ENCODE data around the gene CTCFL.
"Not testable (repeated sequence)": the region's sequence is repeated elsewhere in the genome, so short reads cannot be mapped to it uniquely, and the experiment has no call there.

Gene CTCFL

DNA sequence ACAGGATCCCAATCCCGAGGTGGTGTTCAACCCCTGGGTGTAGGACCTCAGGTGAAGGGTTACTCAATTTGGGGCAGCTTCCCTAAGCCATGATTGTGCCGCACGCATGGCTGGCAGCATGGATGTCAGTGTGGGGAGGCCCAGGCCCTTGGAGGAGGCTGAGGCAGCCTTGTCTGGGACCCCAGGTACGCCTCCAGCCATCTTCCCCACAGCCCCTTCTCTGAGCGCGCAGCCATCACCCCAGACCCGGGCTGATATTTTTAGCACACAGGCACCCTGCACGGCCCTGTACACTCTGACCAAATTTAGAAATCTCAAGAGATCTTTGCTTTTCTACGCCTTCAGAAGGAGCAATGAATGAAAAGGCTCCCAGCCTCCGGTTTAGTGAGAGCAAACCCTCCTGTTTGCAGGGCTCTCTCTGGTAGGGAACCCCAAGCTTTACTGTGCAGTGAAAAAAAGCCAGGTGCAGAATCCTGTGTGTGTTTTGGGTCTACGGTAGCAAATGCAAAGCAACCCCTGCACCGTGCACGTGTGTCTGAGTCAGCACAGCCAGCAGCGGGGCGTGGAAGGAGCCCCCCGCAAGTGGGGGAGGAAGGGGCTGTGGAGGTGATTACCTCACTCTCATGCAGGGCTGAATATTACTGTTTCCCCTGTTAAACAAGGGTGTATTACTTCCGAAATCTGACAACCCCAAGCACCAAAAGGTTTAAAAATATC, 44.3 kb downstream of the CTCFL start:
- DNase-seq (ENCODE audit: low read depth in 2 of 2) = peak in 1 of 2 donors; percentile 21

DNA sequence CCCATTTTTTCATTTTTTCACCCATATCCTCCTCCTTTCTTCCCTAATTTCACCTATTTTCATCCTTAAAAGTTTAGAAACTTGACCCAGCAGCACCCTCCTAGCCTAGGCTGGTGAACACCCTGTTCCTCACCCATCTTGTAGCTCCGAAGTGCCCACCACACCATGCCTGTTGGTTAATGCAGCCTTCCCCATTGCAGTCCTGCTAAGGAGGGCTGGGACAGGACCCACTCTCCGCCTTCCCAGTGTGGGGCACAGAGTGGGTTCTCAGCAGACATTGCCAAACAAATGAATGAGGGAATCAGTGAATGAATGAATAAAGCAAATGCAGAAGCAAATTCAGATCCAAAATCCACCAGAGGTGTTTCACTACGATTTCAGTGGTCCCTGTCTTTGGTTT, 45.7 kb downstream of the CTCFL start:
- DNase-seq (ENCODE audit: low read depth in 2 of 2) = no peak

DNA sequence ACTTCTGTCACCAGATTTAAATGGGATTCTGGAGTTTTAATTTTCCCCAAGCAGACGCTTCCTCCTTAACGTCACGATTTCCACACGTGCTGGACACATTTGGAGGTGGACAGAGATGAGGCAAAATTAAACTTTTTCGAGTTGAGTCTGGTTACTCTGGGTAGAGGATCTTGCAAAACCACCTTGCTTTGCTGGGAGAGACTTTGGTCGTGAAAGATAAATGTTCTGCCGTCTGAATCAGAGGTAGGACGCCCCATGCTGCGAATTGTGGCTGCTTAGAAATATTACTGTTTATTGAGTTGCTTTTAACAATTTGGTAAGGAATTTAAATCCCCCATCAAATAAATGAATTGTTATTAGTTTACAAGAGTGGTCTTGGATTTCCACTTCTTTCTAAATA, 46.8 kb downstream of the CTCFL start:
- DNase-seq (ENCODE audit: low read depth in 2 of 2) = no peak

DNA sequence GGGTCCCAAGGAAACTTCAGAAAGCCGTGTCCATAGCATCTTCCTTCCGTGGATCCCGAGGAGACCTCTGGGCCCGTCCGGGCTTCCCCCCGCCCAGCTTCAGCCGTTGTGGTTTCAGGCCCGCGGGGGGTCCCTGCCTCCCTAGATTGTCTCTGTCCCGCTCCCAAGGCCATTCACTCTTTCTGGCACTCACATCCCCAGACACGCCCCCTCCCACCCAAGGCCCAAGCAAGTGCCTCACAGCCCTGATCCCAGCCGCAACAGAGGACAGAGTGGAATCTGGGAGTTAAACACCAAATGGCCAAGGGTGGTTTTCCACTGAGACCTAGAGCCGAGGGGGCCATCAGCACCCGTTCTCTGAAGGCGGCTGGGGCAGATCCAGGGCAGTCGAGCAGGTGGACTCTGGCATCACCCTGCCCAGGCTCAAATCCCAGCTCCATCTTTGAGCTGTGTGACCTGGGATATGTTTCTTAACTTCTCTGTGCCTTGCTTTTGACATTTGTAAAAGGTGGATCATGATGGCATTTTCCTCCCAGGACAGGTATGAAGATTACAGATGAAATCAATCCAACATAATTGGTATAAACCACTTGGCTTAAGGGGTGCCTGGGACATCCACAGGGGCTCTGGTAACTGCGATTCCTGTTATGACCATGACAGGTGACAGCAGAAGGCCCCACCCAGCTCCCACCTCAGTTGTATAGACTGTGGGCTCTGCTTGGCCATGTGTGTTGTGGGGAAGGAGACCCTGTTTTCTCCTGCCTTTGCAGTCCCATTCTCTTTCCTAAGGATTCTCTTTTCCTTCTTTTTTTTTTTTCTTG, 48.1 kb downstream of the CTCFL start:
- no peak for DNase-seq (ENCODE audit: low read depth in 2 of 2)

DNA sequence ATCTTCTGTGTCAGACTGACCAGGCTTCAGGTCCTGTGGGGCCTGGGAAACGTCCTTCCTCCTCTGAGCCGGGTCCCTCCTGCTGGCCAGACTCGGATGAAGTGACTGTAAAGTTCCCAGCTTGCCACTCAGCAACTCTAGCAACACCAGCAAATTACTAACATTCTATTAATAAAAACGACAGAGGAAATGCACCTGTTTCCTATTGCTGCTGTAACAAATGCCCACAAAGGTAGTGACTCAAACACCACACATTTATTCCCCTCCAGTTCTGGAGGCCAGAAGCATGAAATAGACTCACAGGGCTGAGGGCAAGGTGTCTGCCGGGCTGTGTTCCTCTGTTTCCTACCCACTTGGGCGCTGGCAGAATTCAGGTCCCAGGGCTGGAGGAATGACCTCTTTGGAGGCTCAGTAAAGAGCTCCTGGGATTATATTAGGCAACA, 48.8 kb downstream of the CTCFL start:
- no peak for DNase-seq (ENCODE audit: low read depth in 2 of 2)

DNA sequence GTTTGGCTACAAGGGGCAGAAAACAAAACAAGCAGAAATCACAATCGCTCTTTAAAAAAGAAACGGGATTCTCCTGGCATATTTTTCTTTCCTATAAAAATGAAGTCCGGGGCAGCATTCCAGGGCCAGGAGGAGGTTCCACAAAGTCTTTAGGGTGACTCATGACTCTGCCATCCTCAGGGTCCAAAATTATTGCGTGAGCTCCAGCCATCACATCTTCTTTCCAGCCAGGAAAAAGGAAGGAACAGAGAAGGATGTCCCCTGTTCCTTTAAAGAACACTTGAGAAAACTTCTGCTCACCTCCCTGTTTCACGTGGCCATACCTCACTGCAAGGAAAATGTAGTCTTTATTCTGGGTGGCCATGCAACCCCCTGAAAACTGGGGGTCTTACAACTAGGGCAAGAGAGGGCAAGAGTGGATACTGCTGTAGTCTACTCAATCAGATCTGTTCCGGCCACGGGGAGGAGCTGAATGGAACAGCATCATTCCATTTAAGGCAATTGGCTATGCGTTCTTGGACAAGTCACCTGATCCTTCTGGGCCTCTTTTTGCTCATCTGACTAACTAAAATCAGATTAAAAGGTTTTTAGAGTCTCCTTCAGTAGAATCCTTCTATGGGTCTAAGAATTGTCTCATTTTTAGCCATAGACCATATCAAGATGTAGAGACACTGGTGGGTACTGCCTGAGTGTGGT, 49.4 kb downstream of the CTCFL start:
- DNase-seq (ENCODE audit: low read depth in 2 of 2) = no peak

DNA sequence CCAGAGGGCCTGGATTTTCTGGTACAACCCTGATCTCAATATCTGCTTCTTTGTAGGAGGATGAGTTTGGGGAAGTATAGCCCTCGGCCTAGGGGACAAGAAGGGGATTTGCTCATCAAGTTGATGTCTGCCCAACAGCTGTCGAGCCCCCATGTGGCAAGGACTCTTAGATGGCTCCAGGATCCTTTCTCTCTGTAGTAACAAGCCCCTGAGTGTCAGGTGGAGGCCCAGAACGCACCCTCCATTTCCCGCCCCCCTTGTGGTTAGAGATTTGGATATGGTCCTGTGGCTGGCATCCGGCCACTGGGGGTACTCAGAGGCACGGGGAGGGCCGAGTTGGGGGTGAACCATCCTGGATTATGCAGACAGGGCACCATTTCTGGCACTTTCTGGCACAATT, 50.1 kb downstream of the CTCFL start:
- DNase-seq (ENCODE audit: low read depth in 2 of 2) = no peak

DNA sequence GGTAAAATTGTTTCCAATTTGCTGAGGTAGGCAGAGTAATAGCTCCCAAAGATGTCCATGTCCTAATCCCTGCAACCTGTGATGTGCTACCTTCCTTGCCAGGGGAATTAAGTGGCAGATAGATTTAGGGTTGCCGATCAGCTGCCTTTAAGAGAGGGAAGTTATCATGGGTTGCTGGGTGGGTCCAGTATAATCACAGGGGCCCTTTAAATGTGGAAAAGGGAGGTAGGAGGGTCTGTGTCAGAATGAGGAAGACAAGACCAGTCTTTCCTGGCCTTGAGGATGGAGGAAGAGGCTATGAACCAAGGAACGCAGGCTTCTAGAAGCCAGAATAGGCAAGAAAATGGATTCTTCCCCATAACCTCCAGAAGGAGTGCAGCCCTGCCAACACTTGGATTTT, 50.7 kb downstream of the CTCFL start:
- no peak for DNase-seq (ENCODE audit: low read depth in 2 of 2)

DNA sequence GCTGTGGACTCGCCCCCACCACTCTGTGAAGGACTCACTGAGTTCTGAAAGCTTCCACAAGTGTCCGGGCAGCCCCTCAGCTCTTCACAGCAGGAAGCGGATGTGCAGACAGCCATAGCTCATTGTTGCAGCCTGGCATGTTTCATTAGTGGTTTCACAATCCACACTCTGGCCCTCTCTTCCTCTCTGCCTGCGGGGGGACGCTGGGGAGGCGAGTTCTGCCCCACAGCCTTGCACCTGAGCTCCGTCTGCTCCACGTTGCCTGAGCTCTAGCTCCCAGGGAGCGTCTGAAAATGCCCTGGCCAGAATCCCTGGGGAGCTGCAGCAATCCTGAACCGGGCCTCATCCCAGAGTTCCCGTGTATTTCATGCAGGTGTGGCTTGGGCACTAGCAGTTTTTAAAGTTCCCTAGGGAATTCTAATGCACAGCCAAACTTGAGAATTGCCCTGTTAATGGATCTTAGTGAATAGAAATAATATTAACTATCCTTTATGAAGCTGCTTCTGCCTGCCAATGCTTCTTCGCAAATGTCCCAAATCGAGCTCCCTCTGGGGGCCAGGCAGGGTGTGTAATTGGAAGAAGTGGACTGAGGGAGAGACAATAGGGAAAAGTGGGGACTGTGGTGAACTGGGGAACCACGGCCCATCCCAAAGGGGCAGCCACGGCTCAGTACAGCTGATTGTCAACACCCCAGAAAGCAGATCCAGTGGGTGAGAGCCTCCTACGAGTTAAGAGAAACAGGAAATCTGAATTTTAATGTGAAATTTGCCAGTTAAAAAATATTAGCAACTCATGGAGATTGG, 51.5 kb downstream of the CTCFL start:
- DNase-seq (ENCODE audit: low read depth in 2 of 2) = no peak

DNA sequence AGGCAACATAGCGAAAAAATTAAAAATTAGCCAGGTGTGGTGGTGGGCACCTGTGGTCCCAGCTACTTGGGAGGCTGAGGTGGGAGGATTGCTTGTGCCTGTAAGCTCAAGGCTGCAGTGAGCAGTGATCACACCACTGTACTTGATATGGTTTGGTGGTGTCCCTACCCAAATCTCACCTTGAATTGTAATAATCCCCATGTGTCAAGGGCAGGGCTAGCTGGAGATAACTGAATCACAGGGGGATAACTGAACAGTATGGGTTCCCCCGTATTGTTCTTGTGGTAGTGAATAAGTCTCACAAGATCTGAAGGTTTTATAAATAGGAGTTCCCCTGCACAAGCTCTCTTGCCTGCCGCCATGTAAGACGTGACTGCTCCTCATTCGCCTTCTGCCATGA, 52.5 kb downstream of the CTCFL start:
- DNase-seq (ENCODE audit: low read depth in 2 of 2) = not testable (repeated sequence)

DNA sequence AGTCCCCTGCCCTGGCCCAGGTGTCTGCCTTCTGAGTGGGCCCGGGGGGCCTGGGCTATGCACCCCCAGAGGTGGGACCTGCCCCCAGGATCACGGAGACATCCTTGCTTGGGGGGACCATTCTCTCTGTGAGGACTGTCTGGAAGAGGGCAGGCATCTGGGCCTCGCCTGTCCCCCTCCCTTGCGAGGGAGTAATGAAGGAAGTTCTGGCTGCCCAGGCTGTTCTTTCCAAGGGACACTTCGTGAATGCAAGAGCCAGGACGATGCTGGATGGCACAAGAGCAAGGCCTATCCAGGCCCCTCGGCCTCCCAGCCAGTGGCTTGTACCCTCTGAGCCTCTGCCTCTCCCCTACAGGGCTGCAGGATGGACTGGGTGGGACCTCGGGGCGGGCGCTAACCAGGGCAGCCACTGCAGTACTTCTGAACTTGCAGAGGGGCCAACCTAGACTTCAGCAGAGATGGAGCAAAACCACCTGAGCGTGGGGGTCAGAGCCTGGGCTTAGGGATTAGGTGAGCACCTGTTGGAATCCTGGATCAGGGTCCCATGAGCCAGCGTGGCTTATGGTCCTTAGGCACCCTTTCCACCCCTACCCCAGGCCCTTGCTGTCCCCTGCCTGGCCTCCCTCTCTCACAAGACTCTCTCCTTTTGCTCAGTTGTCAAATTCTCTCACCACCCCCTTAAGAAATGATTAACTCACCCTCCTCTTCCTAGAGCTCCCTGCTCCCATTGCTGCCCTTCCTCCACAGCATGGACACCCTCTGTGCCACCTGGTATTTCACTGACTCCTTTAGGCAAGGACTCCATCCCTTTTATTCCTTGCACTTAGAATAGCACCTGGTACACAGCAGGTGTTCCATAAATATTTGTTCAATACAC, 53.2 kb downstream of the CTCFL start:
- no peak for DNase-seq (ENCODE audit: low read depth in 2 of 2)

DNA sequence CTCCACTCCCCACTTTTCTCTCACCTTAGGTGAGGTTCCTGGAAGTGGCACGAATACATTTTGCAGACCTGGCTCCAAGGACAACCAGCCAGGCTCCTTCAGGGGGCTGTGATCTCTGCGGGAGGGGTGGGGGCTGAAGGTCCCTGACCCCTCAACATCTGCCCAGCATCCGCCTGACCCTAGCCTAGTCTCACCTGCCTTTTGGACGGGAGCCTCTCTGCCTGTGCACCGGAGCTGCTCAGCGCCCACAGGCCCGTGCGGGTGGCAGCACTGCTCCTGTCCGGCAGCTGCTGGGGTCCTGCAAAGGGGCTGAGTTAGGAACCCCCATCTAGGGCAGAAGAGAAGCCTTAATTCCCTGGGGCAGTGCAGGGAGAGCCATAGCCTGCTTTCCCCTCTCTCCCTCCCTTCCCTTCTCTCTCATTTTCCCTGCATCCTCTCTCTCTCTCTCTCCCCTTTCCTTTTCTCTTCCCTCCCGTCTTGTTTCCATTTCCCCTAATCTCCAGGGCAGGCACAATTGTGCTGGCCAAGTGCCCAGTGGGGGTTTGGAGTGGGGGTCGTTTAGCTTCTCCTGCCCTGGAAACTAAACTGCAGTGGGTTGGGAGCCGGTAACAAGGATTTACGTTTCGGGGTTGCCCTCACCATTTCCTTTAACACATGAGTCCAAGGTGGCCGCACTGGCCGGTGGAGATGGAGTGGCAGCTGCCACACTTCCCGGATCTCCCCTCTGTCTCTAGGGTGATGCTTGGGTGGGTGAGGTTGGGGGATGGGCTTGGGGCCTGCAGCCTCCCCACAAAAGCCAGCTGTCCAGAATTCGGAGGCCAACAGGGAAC, 54.1 kb downstream of the CTCFL start:
- no peak for DNase-seq (ENCODE audit: low read depth in 2 of 2)

DNA sequence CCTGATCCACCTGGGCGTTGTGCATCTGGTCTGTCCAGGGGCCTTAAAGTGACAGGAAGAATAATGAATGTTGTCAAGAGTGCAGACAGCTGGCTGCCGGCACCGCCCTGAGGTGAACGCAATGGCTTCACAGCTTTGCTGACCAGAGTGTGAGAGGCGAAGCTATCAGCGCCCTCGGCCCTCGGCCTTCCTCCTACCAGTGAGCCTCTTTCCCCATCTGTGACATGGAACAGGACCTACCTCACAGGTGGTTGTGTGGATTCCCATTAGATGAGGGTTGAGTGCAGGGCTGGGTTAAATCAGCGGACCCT, 54.8 kb downstream of the CTCFL start:
- no peak for DNase-seq (ENCODE audit: low read depth in 2 of 2)

DNA sequence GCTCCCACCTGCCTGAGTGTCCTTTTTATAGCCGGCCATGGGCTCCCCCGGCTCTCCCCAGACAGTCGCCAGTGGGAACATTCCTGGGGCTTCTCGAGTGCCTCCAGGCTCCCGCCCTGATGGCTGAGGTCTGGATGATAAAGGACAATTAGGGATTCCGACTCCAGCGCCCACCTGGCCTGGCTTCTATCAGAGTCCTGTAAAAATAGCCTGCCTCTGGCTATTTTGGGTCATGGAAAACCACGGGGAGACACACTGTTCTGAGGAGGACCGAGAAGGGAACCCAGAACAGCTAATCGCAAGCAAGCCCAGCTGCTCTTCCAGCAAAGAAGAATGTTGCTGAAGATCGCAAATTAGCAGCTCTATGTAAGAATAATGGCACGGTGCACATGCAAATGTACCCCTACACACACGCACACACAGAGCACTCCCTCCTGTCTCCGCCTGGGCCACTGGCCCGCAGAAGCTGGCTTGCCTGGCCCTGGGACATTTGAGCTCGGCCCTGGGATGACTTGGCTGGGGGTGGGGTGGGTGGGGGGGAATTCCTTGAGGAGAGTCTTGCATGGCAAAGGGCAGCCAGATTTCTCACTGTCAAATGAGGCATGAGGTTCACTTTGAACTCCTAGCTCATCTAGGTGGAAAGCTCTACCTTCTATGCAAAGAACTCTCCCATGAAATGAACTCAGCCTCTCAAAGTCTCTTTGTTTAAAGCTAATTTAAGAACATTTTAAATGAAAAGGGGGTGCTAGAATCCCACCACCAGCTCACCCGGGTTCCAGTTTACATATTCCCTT, 55.3 kb downstream of the CTCFL start:
- no peak for DNase-seq (ENCODE audit: low read depth in 2 of 2)

DNA sequence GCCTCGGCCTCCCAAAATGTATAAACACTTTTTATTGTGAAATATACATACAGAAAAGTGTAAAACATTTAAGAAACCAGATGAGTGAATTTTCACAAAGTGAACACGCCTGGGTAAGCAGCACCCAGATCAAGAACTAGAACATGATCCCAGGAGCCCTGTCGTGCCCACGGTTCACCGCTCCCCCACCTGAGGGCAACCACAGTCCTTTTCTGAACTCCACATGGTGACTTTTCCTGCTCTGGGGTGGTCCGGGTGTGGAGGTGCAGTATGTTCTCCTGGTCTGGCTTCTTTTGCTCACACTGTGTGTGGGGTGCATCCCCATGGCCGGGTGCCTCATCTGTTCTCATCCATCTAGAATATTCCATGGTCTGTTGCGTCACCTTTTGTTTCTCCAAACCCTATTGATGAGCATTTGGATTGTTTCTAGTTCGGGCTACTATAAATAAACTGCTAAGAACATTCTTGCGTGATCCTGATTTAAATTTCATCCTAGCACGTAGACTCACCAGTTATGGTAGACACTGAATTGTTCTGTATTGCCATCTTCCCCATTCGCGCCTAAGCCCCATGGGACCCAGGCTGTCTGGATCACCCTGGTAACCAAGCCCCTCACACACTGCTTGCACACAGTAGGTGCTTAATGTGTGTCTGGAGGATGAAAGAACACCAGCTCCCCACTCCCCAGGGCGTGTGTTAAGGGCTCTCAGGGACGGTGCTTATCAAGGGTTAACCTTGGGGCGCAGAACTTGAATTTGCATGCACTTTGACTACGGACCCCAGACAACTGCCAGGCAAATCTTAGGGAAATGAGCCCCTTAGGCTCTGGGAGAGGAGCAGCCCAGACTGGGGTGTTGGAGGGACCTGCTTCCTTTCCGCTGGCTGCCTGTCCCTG, 56.2 kb downstream of the CTCFL start:
- DNase-seq (ENCODE audit: low read depth in 2 of 2) = no peak

DNA sequence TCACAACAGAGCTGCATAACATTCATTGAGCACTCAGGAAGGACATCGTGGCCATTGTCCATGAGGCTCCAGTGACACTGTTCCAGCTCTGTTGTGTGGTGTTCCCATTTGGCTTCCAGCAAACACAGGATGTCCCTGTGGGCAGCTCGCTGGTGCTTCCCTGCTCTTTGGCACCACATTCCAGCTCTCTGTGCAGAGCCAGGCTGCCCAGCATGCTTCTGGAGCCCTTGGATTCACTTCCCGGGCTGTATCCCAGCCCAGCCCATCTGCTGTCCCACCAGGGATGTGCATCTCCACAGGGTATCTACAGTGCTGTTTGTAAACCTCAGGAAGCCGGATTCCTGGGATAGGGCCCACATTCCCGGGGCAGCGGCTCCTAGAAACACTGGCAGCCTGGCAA, 57.2 kb downstream of the CTCFL start:
- no peak for DNase-seq (ENCODE audit: low read depth in 2 of 2)

DNA sequence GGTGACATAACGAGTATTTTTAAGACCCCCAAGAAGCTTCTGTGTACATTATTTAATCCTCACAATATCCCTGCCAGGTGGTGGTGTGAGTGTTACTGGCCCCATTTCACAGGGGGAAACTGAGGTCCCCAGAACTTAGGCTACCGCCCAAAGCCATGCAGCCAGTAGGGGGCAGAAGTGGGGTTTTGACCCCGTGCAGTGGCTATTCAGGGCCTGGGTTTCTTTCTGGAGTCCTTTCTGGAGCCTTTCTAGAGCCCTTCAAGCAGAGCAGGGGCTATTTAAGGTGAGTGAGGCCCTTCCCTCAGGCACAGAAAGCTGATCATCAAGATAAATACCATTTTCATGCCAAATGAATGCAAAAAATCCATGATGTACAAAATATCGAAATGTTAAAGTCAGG, 59.0 kb downstream of the CTCFL start:
- no peak for DNase-seq (ENCODE audit: low read depth in 2 of 2)

DNA sequence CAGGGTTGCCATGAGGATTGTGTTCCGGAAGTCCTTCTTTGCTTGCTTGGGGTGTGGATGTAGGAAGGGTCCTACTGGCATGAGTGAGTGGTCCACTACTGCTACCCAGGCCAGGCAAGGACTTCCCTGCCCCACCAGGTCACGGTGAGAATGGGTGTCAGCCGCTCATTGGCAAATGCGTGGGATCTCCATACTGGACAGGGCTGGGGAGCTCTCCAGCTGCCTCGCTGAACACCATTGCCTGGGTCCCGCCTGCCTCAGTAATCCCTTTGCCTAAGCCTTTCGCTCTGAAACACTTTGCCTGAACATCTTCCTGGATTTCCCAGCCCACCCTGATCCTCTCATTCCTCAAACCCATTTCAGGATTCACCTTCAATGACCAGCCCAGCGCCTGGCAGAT, 59.5 kb downstream of the CTCFL start:
- DNase-seq (ENCODE audit: low read depth in 2 of 2) = no peak

Measured in stimulated activated CD8-positive, alpha-beta memory T cell treated with anti-CD3 and anti-CD28 coated beads, Interleukin-15, amount 100 ng/mL, for 4 hours (primary cell).